ENCODE measurements around the gene TNFRSF1B. TPM values are rescaled to one million over a fixed set of nuclear protein-coding genes. Genes with fewer than 3 reads are reported as not detected.

Gene TNFRSF1B
- total and polyA plus RNA-seq, 2 of the 8 experiments (the other 6 are each of a cell fraction or from before 2014, with no cell fraction given): 1.7 to 2.9 TPM

GRCh38 chr1:12168451-12169160, 1.8 kb downstream of the TNFRSF1B start:
- Histone ChIP-seq H3K23ac (ENCODE audit: insufficient read length) (no peak overlapping the region), H3K14ac (ENCODE audit: insufficient read length) (no peak overlapping the region), H4K5ac (ENCODE audit: insufficient read length, low read depth, low read length) (no peak overlapping the region), H2AK5ac (ENCODE audit: low read depth, low read length) (no peak overlapping the region), H2BK20ac (ENCODE audit: low read length) (no peak overlapping the region), H3K79me2 (ENCODE audit: control insufficient read depth in 1 of 2, insufficient read depth in 2 of 2, low read length in 2 of 2) (no peaks in the 10 kb centered on the region), H3K56ac (replicated peaks; ENCODE audit: insufficient read length, low read depth, low read length) (no peak overlapping the region), H2BK12ac (ENCODE audit: low read depth, low read length) (no peak overlapping the region; the same call in 1 of the 2 replicates), H3K79me1 (ENCODE audit: low read depth, low read length) (no peaks in the 10 kb centered on the region), H4K91ac (replicated peaks; ENCODE audit: insufficient read length, low read length) (no peak overlapping the region), H3K9me3 (ENCODE audit: insufficient read depth in 2 of 2, low read depth in 1 of 2, low read length in 1 of 2) (no peaks in the 10 kb centered on the region), H3K18ac (ENCODE audit: extremely low read depth, low read length) (no peak overlapping the region), H4K8ac (ENCODE audit: extremely low read depth, insufficient read depth, low read length) (no peak overlapping the region), H2BK5ac (ENCODE audit: low read depth, low read length) (no peak overlapping the region), H3K9ac (replicated peaks in 1 of 4; ENCODE audit: extremely low read depth in 1 of 4, low read depth in 3 of 4, low read length in 3 of 4) (no peak overlapping the region), H2BK15ac (ENCODE audit: low read length) (no peak overlapping the region), H3K4me3 (ENCODE audit: extremely low read depth in 1 of 4, insufficient read depth in 2 of 4, low read depth in 3 of 4, low read length in 4 of 4) (no peak overlapping the region), H3K36me3 (ENCODE audit: control insufficient read depth in 2 of 4, insufficient read depth in 4 of 4, low read length in 3 of 4) (no peaks in the 10 kb centered on the region), H3K27ac (ENCODE audit: low read depth, low read length) (no peak overlapping the region), H3K4ac (replicated peaks; ENCODE audit: insufficient read length, low read depth, low read length) (no peak overlapping the region), H3K23me2 (ENCODE audit: low read depth, low read length) (no peaks in the 10 kb centered on the region; the same call in 1 of the 2 replicates), H3K4me2 (ENCODE audit: insufficient read depth in 1 of 2, low read depth in 2 of 2, low read length in 2 of 2) (no peak overlapping the region), H3K27me3 (replicated peaks in 1 of 4; ENCODE audit: control insufficient read depth in 3 of 4, extremely low read depth in 1 of 4, insufficient read depth in 3 of 4, low read length in 3 of 4) (peaks cover 3 to 41% (median 29%) of the 10 kb centered on the region in 4 experiments), H2AFZ (ENCODE audit: low read length) (no peak overlapping the region), H2BK120ac (replicated peaks; ENCODE audit: low read depth, low read length) (no peak overlapping the region), H3K4me1 (replicated peaks in 1 of 4; ENCODE audit: control insufficient read depth in 3 of 4, insufficient read depth in 4 of 4, low read length in 3 of 4) (peaks cover 0 to 10% (median 5%) of the 10 kb centered on the region in 4 experiments; a peak in 5 of 7 replicates), H4K20me1 (replicated peaks in 1 of 2; ENCODE audit: control insufficient read depth in 1 of 2, insufficient read depth in 2 of 2, low read length in 2 of 2) (peaks cover 0 to 2% of the 10 kb centered on the region in 2 experiments)
- no peak for TF ChIP-seq SIX5 (IDR thresholded peaks at IDR 0.05; ENCODE audit: low read depth, low read length)
- TF ChIP-seq E2F6 (IDR thresholded peaks at IDR 0.05): peak; percentile 46; the same call in 1 of the 2 replicates
- FAIRE-seq: no peak
- CTCF ChIA-PET (ENCODE audit: partially characterized antibody): interaction anchor here (0.6 to 2.1 kb wide), 12 partner anchors 9 to 1062 kb away, joined by 3 to 10 read pairs (median 4); no protein-coding TSS in a partner anchor
- POLR2A ChIA-PET (ENCODE audit: partially characterized antibody): interaction anchor here (2.3 kb wide), 1 partner anchor 11 kb away, joined by 8 read pairs; no protein-coding TSS in a partner anchor
- WGBS, 2 experiments (ENCODE audit: extremely low coverage in 1 of 2, insufficient coverage in 1 of 2, insufficient read length in 1 of 2, insufficient replicate concordance in 2 of 2, low coverage in 1 of 2, low lambda C conversion rate in 2 of 2, missing lambda C conversion rate in 1 of 2): 82% methylated on average over 17 of the region's 17 CpGs; no CpG with 5 or more reads in 1 of the 2 experiments
- DNase-seq (ENCODE audit: low read depth in 1 of 2, low spot score in 2 of 2): no peak

Measured in H1 (cell line).